TTC549 (cell line): ENCODE data around the gene LPAR5.

Experiments
- FAIRE-seq: peaks from 2 replicates; lab custom pipeline; 2012; peaks lifted over from hg19 to GRCh38; lab: Jason Lieb, UNC

The LPAR5 gene

GRCh38 chr12:6635856-6636531 lies at the start of gene LPAR5:
Gene LPAR5 (minus strand): TSS chr12:6635959. CDS start chr12:6621248, 14,711 bp downstream.
- no peak for FAIRE-seq

GRCh38 chr12:6684609-6685008 lies 48.9 kb upstream of the LPAR5 start:
- no peak for FAIRE-seq

- FAIRE-seq, result no peak
Observed at GRCh38 chr12:6676962-6677361, 41.2 kb upstream of the LPAR5 start.

GRCh38 chr12:6672143-6672542 lies 36.4 kb upstream of the LPAR5 start:
- no peak for FAIRE-seq

- no peak for FAIRE-seq
Observed at GRCh38 chr12:6667559-6668210, 31.9 kb upstream of the LPAR5 start.

- no peak for FAIRE-seq
Observed at GRCh38 chr12:6666211-6666610, 30.5 kb upstream of the LPAR5 start.

- FAIRE-seq, result no peak
Observed at GRCh38 chr12:6664902-6665301, 29.1 kb upstream of the LPAR5 start.

GRCh38 chr12:6662906-6663742 lies 27.4 kb upstream of the LPAR5 start, which contains the start of gene ING4:
Gene ING4 (minus strand): TSS chr12:6663119. CDS start chr12:6663101, 18 bp downstream.
- FAIRE-seq, result peak; percentile 96

- FAIRE-seq, result no peak
Observed at GRCh38 chr12:6662602-6662905, 26.8 kb upstream of the LPAR5 start.

- FAIRE-seq, result no peak
Observed at GRCh38 chr12:6653987-6654386, 18.2 kb upstream of the LPAR5 start.

- FAIRE-seq, result no peak
Observed at GRCh38 chr12:6653342-6653741, 17.6 kb upstream of the LPAR5 start.

GRCh38 chr12:6652391-6652790 lies 16.6 kb upstream of the LPAR5 start:
- no peak for FAIRE-seq

GRCh38 chr12:6650832-6651231 lies 15.1 kb upstream of the LPAR5 start:
- no peak for FAIRE-seq

GRCh38 chr12:6647083-6647604 lies 11.4 kb upstream of the LPAR5 start, which contains the start of gene ACRBP:
Gene ACRBP (minus strand): TSS chr12:6647432. CDS start chr12:6647366, 66 bp downstream.
- FAIRE-seq, result no peak

- no peak for FAIRE-seq
Observed at GRCh38 chr12:6646276-6647082, 10.7 kb upstream of the LPAR5 start.

- FAIRE-seq, result no peak
Observed at GRCh38 chr12:6644903-6645302, 9.1 kb upstream of the LPAR5 start.

GRCh38 chr12:6644257-6644596 lies 8.5 kb upstream of the LPAR5 start:
- FAIRE-seq, result no peak

- no peak for FAIRE-seq
Observed at GRCh38 chr12:6643569-6644256, 8.0 kb upstream of the LPAR5 start.

GRCh38 chr12:6641131-6641530 lies 5.4 kb upstream of the LPAR5 start:
- no peak for FAIRE-seq

GRCh38 chr12:6640497-6640896 lies 4.7 kb upstream of the LPAR5 start:
- FAIRE-seq, result no peak

- FAIRE-seq, result no peak
Observed at GRCh38 chr12:6639151-6639801, 3.5 kb upstream of the LPAR5 start.
